HAP-1 (cell line): ENCODE data around the gene ST6GALNAC1.
"Not testable (repeated sequence)": the region's sequence is repeated elsewhere in the genome, so short reads cannot be mapped to it uniquely, and the experiment has no call there.

ENCODE experiments used
- DNase-seq, 2 experiments: peaks; one replicate each; pipeline ENCODE4 v3.0.0-alpha.2; 2016 to 2020; ENCODE audit warnings: low spot score in 2 of 2
- H3K27me3 ChIP-seq: fragments of 250-450 bp; sonication (Bioruptor Pico); 2 replicates; pipeline ENCODE4 v1.5.1; 2020; ENCODE audit warnings: low read depth, mild to moderate bottlenecking, moderate library complexity
- H3K36me3 ChIP-seq: fragments of 250-450 bp; sonication (Bioruptor Pico); replicated peaks from 2 replicates; pipeline ENCODE4 v1.5.1; 2020; ENCODE audit warnings: mild to moderate bottlenecking
- H3K4me1 ChIP-seq: fragments of 250-450 bp; sonication (Bioruptor Pico); 2 replicates; pipeline ENCODE4 v1.5.1; 2020; ENCODE audit warnings: mild to moderate bottlenecking
- H3K4me3 ChIP-seq: fragments of 250-450 bp; sonication (Bioruptor Pico); 2 replicates; pipeline ENCODE4 v1.5.1; 2020; ENCODE audit warnings: mild to moderate bottlenecking, moderate library complexity
- H3K9me3 ChIP-seq: fragments of 250-450 bp; sonication (Bioruptor Pico); 2 replicates; pipeline ENCODE4 v1.5.1; 2020; ENCODE audit warnings: mild to moderate bottlenecking, moderate library complexity
- in situ Hi-C: fragments of 300-500 bp; cut with MboI; formaldehyde crosslinking; loops from 3 replicates; pipeline ENCODE4 v1.14.3; 2020; ENCODE audit warnings: low sequenced_read_pairs, inconsistent platforms, mixed read lengths

Gene ST6GALNAC1

DNA sequence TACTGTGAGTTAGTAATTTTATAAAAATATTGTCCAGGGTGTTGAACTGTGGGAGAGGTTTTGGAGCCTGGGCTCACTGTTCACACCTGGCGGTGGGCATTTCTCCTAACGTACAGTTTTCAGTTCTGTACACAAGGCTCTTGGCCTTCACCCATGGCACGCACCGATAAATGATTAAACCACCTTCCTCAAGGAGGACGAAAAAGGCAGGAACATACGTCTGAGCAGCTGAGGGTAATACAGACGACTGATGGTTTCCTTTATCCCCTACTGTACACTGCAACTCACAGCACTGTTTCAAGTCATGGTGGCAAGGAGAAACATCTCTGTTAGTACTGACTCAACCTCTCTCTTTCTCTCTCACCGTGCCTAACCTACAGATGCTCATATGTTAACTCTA lies 1.4 kb upstream of the ST6GALNAC1 start:
- H3K9me3 ChIP-seq = no peaks in the 10 kb centered on the region
- no peaks in the 10 kb centered on the region; the same call in 1 of the 2 replicates for H3K4me1 ChIP-seq
- no peaks in the 10 kb centered on the region for H3K36me3 ChIP-seq
- DNase-seq = no peak
- H3K4me3 ChIP-seq = no peak overlapping the region
- H3K27me3 ChIP-seq = no peaks in the 10 kb centered on the region
- in situ Hi-C loops = no loop called here

DNA sequence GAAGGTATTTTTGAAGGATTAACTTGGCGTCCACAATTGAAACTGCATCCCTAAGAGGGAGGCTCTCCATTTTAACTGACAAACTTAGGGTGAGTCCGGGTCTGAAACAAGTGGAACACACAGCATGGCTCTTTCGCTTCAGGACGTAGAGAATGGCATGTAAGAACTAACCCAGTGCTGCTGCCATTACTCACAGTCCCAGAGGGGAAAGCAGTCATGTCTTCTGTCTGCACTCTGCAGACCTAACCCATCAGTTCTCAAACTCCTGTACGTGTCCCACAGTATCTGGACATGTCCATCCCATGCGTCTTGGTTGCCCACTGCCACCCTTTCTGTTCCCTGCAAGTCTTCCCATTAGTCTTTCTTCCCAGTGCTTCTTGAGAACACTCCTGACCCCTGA lies 563 bp downstream of the ST6GALNAC1 start:
- no peak overlapping the region for H3K4me3 ChIP-seq
- in situ Hi-C loops = no loop called here
- no peaks in the 10 kb centered on the region for H3K36me3 ChIP-seq
- no peaks in the 10 kb centered on the region for H3K27me3 ChIP-seq
- no peaks in the 10 kb centered on the region; the same call in 1 of the 2 replicates for H3K4me1 ChIP-seq
- DNase-seq = no peak
- H3K9me3 ChIP-seq = no peaks in the 10 kb centered on the region

DNA sequence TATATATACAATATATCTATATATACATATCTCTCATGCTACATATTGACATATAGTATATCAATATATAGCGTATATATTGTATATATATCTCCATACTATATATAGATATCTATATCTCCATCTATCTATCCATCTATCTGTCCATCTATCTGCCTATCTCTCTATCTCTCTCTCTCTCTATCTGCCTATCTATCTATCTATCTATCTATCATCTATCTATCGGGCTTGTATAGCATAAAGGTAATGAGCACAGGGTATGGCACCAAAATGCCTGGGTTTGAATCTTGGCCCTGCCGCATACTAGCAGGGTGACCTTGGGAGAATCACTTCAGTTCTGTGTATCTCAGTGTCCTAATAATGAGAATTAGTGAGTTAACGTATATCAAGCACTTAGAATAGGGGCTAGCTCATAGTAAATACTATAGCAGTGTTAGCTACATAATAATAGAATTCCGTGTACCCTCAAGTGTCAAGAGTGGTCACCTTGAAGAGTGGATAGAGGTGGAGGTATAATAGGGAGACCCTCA lies 1.5 kb downstream of the ST6GALNAC1 start:
- Histone ChIP-seq H3K27me3 (no peaks in the 10 kb centered on the region), H3K4me1 (no peaks in the 10 kb centered on the region; the same call in 1 of the 2 replicates), H3K36me3 (no peaks in the 10 kb centered on the region), H3K4me3 (no peak overlapping the region), H3K9me3 (no peaks in the 10 kb centered on the region)
- DNase-seq = no peak
- in situ Hi-C loops = no loop called here

DNA sequence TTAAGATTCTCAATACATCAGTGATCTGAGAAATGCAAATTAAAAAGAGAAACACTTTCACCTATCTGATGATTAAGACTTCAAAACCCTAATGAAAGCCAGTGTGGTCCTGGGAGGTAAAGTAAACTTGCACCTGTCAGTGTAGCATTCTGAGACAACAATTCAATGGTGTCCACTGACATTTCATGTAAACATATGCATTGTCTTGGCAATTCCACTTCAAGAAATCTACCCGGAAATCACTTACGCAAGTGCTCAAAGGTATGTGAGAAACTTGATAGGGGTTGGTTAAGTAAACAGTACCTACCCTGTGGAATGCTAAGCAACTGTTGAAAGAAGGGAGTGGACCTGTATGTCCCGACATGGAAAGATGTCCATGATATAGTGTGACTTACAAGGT lies 2.1 kb downstream of the ST6GALNAC1 start:
- Histone ChIP-seq H3K27me3 (no peaks in the 10 kb centered on the region), H3K36me3 (no peaks in the 10 kb centered on the region), H3K4me1 (no peaks in the 10 kb centered on the region; the same call in none of the 2 replicates), H3K4me3 (no peak overlapping the region), H3K9me3 (no peaks in the 10 kb centered on the region)
- in situ Hi-C loops = no loop called here
- DNase-seq = no peak

DNA sequence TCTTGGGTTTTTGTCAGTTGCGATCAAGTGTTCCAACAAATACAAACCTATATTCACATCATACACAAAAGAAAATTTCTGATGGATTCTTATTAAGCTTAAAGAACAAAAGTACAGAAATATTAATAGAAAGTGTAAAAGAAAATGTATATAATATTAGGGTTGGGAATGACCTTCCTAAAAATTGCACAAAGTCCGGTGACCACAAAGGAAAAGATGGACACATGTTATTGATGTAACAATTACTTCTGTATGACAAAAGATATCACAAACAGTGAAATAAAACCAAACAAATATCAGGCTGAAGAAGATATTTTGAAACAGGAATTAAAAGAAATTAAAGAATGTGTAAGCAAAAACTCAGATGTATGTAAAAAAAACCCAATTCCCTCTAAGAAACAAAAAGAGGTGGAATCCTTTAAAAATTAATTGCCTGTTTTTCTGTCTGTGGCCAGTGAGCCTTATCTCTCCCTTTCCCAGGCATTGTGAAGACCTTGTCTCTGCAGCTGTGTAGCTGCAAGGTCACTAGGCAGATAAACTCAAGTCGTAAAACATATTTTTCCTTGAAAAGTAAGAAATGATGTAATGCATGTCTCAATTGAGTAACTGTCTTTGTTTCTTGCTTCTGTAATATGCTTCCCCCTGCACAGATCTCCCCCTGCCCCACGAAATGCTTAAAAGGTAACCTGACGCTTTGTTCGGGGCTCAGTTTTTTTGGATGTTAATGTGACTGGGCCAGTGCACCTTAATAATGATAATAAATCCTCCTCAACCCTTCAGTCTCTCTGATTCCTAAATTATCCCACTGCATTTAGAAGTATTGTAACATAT lies 2.8 kb downstream of the ST6GALNAC1 start:
- no peaks in the 10 kb centered on the region for H3K27me3 ChIP-seq
- DNase-seq = no peak
- in situ Hi-C loops = no loop called here
- no peaks in the 10 kb centered on the region; the same call in none of the 2 replicates for H3K4me1 ChIP-seq
- H3K4me3 ChIP-seq = no peak overlapping the region
- no peaks in the 10 kb centered on the region for H3K9me3 ChIP-seq
- H3K36me3 ChIP-seq = no peaks in the 10 kb centered on the region

DNA sequence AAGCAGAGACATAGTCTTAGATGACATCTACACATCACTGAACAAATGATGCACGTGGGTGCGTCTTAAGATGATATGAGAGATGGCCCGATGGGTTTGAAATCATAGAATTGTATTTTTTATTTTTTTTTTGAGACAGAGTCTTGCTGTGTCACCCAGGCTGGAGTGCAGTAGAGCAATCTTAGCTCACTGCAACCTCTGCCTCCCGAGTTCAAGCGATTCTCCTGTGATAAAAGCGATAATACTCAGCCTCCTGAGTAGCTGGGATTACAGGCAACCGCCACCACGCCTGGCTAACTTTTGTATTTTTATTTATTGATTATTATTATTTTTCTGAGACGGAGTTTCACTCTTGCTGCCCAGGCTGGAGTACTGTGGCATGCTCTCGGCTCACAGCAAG lies 5.3 kb downstream of the ST6GALNAC1 start:
- no peaks in the 10 kb centered on the region for H3K9me3 ChIP-seq
- no peaks in the 10 kb centered on the region for H3K27me3 ChIP-seq
- DNase-seq = no peak
- no peaks in the 10 kb centered on the region for H3K36me3 ChIP-seq
- no peaks in the 10 kb centered on the region; the same call in none of the 2 replicates for H3K4me1 ChIP-seq
- no peak overlapping the region for H3K4me3 ChIP-seq
- in situ Hi-C loops = no loop called here

DNA sequence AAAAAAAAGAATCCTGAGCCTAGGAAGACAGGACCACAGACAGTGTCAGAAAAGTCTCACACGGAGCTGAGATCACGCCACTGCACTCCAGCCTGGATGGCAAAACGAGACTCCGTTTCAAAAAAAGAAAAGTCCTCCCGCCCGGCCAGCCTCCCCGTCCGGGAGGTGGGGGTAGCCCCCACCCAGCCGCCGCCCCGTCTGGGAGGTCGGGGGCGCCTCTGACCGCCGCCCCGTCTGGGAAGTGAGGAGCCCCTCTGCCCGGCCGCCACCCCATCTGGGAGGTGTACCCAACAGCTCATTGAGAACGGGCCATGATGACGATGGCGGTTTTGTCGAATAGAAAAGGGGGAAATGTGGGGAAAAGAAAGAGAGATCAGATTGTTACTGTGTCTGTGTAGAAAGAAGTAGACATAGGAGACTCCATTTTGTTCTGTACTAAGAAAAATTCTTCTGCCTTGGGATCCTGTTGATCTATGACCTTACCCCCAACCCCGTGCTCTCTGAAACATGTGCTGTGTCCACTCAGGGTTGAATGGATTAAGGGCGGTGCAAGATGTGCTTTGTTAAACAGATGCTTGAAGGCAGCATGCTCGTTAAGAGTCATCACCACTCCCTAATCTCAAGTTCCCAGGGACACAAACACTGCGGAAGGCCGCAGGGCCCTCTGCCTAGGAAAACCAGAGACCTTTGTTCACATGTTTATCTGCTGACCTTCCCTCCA lies 6.9 kb downstream of the ST6GALNAC1 start:
- H3K36me3 ChIP-seq, H3K4me1 ChIP-seq, H3K9me3 ChIP-seq, DNase-seq, in situ Hi-C loops, H3K4me3 ChIP-seq, H3K27me3 ChIP-seq: not testable (repeated sequence)

DNA sequence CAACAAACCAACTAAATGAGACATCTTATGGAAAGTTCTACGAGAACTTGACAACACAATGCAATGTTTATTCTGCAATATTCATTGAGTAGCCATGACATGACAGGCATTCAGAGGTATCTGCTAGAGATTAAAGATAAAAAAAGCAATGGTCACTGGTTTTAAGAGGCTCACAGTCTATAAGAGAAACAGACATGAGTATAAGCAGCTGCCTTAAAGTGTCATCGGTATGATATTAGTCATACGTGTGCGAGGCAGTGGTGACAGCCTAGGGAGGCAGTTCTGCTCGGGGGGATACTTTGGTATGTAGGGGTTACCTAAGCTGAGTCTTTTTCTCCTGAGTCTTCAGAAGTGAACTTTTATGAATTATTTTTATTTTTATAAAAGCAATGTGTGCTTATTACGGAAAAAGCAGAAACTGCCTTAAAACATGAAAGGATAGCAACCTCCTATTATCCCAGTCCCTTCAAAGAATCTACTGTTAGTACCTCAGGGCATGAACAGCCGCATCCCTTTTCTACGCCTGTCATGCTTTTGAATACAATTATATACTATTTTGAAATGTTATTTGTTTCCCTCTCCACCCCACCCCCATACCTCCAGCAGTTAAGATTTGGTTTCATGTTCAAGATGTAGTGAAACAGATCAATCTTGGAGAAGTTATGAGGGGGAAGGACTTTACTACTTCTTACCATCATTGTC lies 7.7 kb downstream of the ST6GALNAC1 start:
- H3K27me3 ChIP-seq = no peaks in the 10 kb centered on the region
- DNase-seq = no peak
- H3K9me3 ChIP-seq = no peaks in the 10 kb centered on the region
- H3K4me3 ChIP-seq = no peak overlapping the region
- in situ Hi-C loops = no loop called here
- H3K36me3 ChIP-seq = no peaks in the 10 kb centered on the region
- H3K4me1 ChIP-seq = no peaks in the 10 kb centered on the region; the same call in 1 of the 2 replicates

DNA sequence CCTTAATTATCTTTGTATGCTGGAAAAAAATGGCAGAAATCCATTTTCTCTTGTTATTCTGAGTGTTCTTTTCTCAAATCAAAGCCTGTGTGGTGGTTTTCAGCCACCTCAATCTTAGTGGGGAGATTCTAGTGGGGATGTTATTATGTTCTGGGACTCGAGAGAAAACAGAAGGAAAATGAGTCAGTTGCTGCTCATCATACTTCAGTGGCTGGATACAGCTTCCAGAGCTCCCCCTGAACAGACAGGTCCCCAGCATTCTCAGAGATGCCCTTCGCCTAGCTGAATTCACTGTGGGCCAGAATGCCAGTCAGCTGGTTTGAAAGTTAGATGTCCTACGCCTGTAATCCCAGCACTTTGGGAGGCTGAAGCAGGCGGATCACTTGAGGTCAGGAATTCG lies 8.5 kb downstream of the ST6GALNAC1 start:
- Histone ChIP-seq H3K9me3 (no peaks in the 10 kb centered on the region), H3K27me3 (no peaks in the 10 kb centered on the region), H3K4me3 (no peak overlapping the region), H3K36me3 (no peaks in the 10 kb centered on the region), H3K4me1 (no peaks in the 10 kb centered on the region; the same call in 1 of the 2 replicates)
- in situ Hi-C loops = no loop called here
- DNase-seq = no peak

DNA sequence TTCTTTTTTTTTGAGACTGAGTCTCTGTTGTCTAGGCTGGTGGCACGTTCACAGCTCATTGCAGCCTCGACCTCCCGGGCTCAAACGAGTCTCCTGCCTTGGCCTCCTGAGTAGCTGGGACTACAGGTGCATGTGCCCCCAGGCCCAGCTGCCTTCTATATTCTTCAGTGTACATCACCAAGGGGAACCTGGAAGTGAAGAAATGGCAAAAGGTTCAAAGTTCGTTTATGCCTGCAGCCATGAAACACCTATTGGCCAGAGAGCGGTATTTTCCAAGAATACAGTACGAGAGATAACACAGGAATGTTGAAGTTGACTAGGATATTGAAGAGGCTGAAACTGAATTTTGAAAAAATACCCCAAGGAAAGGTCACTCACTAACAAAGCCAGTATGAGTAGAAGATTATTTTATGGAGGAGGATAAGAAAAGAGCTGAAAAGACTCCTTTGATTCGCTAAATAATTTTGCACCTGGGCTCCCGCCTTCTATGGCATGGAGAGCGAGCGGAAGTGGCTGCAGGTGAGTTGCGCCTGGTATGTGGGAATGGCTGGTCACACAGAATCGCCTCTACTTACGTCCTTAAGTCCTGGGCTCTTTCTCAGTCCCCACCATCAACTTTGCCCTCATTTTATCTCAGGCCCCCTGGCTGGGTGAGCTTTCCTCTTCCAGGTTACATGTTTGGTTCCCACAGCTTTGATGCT lies 9.8 kb downstream of the ST6GALNAC1 start:
- in situ Hi-C loops = no loop called here
- H3K4me1 ChIP-seq = no peaks in the 10 kb centered on the region; the same call in 1 of the 2 replicates
- no peak overlapping the region for H3K4me3 ChIP-seq
- no peaks in the 10 kb centered on the region for H3K27me3 ChIP-seq
- H3K36me3 ChIP-seq = no peaks in the 10 kb centered on the region
- H3K9me3 ChIP-seq = no peaks in the 10 kb centered on the region
- DNase-seq = no peak

DNA sequence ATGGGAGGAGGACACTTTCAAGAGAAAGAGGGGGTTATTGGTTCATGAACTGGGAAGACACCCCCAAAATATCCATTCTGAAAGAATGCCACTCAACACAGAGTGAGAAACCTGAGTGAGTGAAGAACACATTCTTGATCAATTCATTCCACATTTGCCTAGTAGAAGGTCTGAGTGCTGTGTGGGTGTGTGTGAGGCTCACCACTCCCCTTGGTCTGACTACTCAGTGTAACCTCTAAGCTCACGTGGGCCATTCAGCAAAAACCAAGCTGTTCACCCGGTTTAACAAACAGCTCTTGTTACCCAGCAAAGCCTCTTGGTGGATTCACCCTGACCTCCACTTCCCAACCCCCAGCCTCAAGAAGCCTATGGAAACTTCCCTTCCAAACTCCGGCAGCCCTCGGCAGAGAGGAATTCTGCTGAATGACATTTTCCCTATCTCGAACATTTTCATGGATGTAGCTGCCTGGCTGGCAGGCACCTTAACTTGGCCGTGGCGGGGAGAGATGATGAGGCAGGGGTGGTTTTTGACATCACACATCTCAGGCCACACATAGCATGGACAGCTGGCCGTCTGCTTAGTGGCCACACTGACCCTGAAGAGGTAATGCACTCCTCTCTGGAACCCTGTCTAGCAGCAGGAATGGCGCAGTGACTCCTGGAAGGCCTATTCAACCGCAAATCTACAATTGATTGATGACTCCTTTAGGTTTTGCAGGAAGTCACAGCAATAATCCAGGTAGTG lies 11.6 kb downstream of the ST6GALNAC1 start:
- in situ Hi-C loops = no loop called here
- no peaks in the 10 kb centered on the region for H3K9me3 ChIP-seq

DNA sequence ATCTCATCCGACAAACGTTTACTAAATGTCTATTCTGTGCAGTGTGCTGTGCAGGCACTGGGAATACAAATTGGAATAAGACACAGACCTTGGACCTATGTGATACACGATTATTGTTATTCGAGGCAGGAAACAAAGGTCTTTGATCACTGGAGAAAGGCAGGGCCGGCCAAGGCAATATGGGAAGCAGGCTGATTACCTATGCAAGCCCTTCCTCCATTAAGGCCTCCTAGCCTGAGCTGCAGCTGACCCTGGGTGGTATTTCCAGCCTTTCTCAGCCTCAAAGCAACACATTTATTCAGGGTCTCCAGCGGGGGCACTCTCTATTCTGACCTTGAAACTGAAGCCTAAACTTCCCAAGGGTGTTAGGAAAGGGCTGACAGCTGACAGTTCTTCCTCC lies 13.4 kb downstream of the ST6GALNAC1 start:
- Histone ChIP-seq H3K27me3 (no peaks in the 10 kb centered on the region), H3K36me3 (no peaks in the 10 kb centered on the region), H3K4me3 (no peak overlapping the region), H3K9me3 (no peaks in the 10 kb centered on the region), H3K4me1 (no peaks in the 10 kb centered on the region)
- DNase-seq = no peak
- in situ Hi-C loops = no loop called here

More for the DNA sequence above, 11.6 kb downstream of the ST6GALNAC1 start:
- Histone ChIP-seq H3K36me3 (no peaks in the 10 kb centered on the region), H3K4me1 (no peaks in the 10 kb centered on the region; the same call in 1 of the 2 replicates), H3K27me3 (no peaks in the 10 kb centered on the region), H3K4me3 (no peak overlapping the region)
- no peak for DNase-seq
